ENCODE data around the gene ALKBH4.
"Not testable (repeated sequence)": the region's sequence is repeated elsewhere in the genome, so short reads cannot be mapped to it uniquely, and the experiment has no call there.

Gene ALKBH4

GRCh38 chr7:102426268-102427018 lies 38.2 kb downstream of the ALKBH4 start:
- no peak for DNase-seq (ENCODE audit: low spot score)

GRCh38 chr7:102425639-102426267 lies 38.9 kb downstream of the ALKBH4 start:
- no peak for DNase-seq (ENCODE audit: low spot score)

- DNase-seq (ENCODE audit: low spot score): no peak
These were observed 39.9 kb downstream of the ALKBH4 start for GRCh38 chr7:102424787-102425218.

GRCh38 chr7:102424129-102424551 lies 40.5 kb downstream of the ALKBH4 start:
- no peak for DNase-seq (ENCODE audit: low spot score)

- no peak for DNase-seq (ENCODE audit: low spot score)
These were observed 42.9 kb downstream of the ALKBH4 start for GRCh38 chr7:102421706-102422240.

GRCh38 chr7:102418592-102418991 lies 46.1 kb downstream of the ALKBH4 start:
- DNase-seq (ENCODE audit: low spot score): no peak

GRCh38 chr7:102417105-102417504 lies 47.6 kb downstream of the ALKBH4 start:
- DNase-seq (ENCODE audit: low spot score): no peak

GRCh38 chr7:102416406-102416805 lies 48.3 kb downstream of the ALKBH4 start:
- no peak for DNase-seq (ENCODE audit: low spot score)

GRCh38 chr7:102415685-102416225 lies 48.9 kb downstream of the ALKBH4 start:
- DNase-seq (ENCODE audit: low spot score): peak; percentile 27

- DNase-seq (ENCODE audit: low spot score): no peak
These were observed 51.1 kb downstream of the ALKBH4 start for GRCh38 chr7:102413611-102414010.

GRCh38 chr7:102413091-102413490 lies 51.6 kb downstream of the ALKBH4 start:
- no peak for DNase-seq (ENCODE audit: low spot score)

GRCh38 chr7:102412548-102412947 lies 52.1 kb downstream of the ALKBH4 start:
- DNase-seq (ENCODE audit: low spot score): peak; percentile 36

- DNase-seq (ENCODE audit: low spot score): no peak
These were observed 53.7 kb downstream of the ALKBH4 start for GRCh38 chr7:102410918-102411317.

- DNase-seq (ENCODE audit: low spot score): no peak
These were observed 54.5 kb downstream of the ALKBH4 start for GRCh38 chr7:102410123-102410522.

- no peak for DNase-seq (ENCODE audit: low spot score)
These were observed 55.3 kb downstream of the ALKBH4 start for GRCh38 chr7:102409340-102409739.

- not testable (repeated sequence) for DNase-seq (ENCODE audit: low spot score)
These were observed 56.1 kb downstream of the ALKBH4 start for GRCh38 chr7:102408530-102408929.

GRCh38 chr7:102407910-102408309 lies 56.8 kb downstream of the ALKBH4 start:
- DNase-seq (ENCODE audit: low spot score): no peak
